CD8-positive, alpha-beta memory T cell (primary cell): ENCODE measurements around the gene SLFN5. TPM values are rescaled to one million over a fixed set of nuclear protein-coding genes. Genes with fewer than 3 reads are reported as not detected.

Source experiments
- CTCF ChIA-PET: fragments of 350-600 bp; sonication (Branson Sonifier 250); formaldehyde crosslinking; loops from one replicate; lab custom pipeline; 2021; ENCODE audit warnings: antibody characterized with exemption; lab: Charles Lee
- POLR2A ChIA-PET: fragments of 350-600 bp; sonication (Branson Sonifier 250); formaldehyde crosslinking; loops from one replicate; lab custom pipeline; 2021; ENCODE audit warnings: antibody characterized with exemption; lab: Charles Lee
- DNase-seq, 5 donors: peaks; one replicate each; pipeline versions ENCODE4 v3.0.0 to v3.0.0-alpha.2; 2020 to 2022; ENCODE audit warnings: mixed read lengths in 1 of 5
- H3K27ac ChIP-seq: one replicate; pipeline ENCODE4 v1.7.0; 2013; ENCODE audit warnings: low read depth, mild to moderate bottlenecking, low read length, moderate library complexity
- H3K27me3 ChIP-seq: 2 replicates; pipeline ENCODE4 v1.7.0; 2013; ENCODE audit warnings: low read length, mild to moderate bottlenecking; ENCODE audit not compliant: insufficient read depth, poor library complexity, severe bottlenecking
- H3K36me3 ChIP-seq: 2 replicates; pipeline ENCODE4 v1.7.0; 2013; ENCODE audit warnings: mild to moderate bottlenecking, low read length, moderate library complexity; ENCODE audit not compliant: insufficient read depth
- H3K4me1 ChIP-seq: 2 replicates; pipeline ENCODE4 v1.7.0; 2013; ENCODE audit warnings: mild to moderate bottlenecking, low read length, moderate library complexity; ENCODE audit not compliant: insufficient read depth
- H3K4me3 ChIP-seq: 2 replicates; pipeline ENCODE4 v1.7.0; 2013; ENCODE audit warnings: mild to moderate bottlenecking, low read length
- H3K9me3 ChIP-seq: 2 replicates; pipeline ENCODE4 v1.7.0; 2013; ENCODE audit warnings: mild to moderate bottlenecking, low read length
- H3K27ac Mint-ChIP-seq, 8 donors: one replicate each; pipeline ENCODE4 v1.8.0; 2020 to 2021; ENCODE audit warnings: mixed read lengths in 8 of 8, mild to moderate bottlenecking in 6 of 8, inconsistent platforms in 3 of 8, moderate library complexity in 3 of 8
- H3K27me3 Mint-ChIP-seq, 2 donors: one replicate each; pipeline ENCODE4 v1.8.0; 2020 to 2021; ENCODE audit warnings: mixed read lengths in 2 of 2, mild to moderate bottlenecking in 1 of 2, moderate library complexity in 1 of 2
- H3K36me3 Mint-ChIP-seq, 3 donors: one replicate each; pipeline ENCODE4 v1.8.0; 2020 to 2021; ENCODE audit warnings: mixed read lengths in 3 of 3, inconsistent platforms in 1 of 3, mild to moderate bottlenecking in 1 of 3
- H3K4me1 Mint-ChIP-seq, 3 donors: one replicate each; pipeline ENCODE4 v1.8.0; 2020 to 2021; ENCODE audit warnings: mixed read lengths in 3 of 3, inconsistent platforms in 1 of 3, mild to moderate bottlenecking in 1 of 3
- H3K4me3 Mint-ChIP-seq, 7 donors: one replicate each; pipeline ENCODE4 v1.8.0; 2020 to 2021; ENCODE audit warnings: mixed read lengths in 7 of 7, mild to moderate bottlenecking in 6 of 7, moderate library complexity in 4 of 7, inconsistent platforms in 2 of 7
- H3K9me3 Mint-ChIP-seq, 5 donors: one replicate each; pipeline ENCODE4 v1.8.0; 2020 to 2022; ENCODE audit warnings: mixed read lengths in 5 of 5, mild to moderate bottlenecking in 3 of 5, moderate library complexity in 2 of 5, inconsistent platforms in 1 of 5
- polyA plus RNA-seq: library from polyadenylated mRNA; unstranded; fragments of 300-500 nt; fragmentation: Illumina TruSeq; gene quantifications from one replicate; pipeline ENCODE4 v1.2.3, GENCODE V29; 2021
- total RNA-seq, 2 experiments: library from RNA; stranded (reverse); gene quantifications; one replicate each; pipeline ENCODE4 v1.2.3, GENCODE V29; 2021

SLFN5 gene
- total and polyA plus RNA-seq, 3 experiments from 2014 or later: 28.6 to 158 (median 30.2) TPM

DNA sequence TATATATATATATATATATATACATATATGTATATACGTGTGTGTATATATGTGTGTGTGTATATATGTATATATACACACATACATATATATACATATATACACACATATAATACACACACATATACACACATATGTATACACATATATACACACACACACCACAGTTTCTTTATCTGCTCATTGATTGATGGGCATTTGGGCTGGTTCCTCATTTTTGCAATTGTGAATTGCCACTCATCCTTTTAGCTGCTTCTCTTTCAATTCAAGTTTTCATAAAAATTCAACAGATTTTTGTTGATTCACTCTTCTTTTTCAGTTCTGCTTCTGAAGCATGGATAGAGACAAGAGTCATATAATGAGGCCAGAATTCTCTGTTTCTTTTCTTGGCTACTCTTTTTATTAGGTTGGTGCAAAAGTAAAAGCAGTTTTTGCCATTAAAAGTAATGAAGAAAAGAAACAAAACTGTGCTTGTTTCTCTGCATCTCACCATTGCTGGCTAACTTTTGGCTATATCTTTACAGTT, 44.5 kb downstream of the SLFN5 start:
- DNase-seq: no peak
- POLR2A ChIA-PET: no interaction called here
- Histone ChIP-seq H3K4me1 (peaks cover 27% of the 10 kb centered on the region), H3K36me3 (no peaks in the 10 kb centered on the region), H3K4me3 (no peak overlapping the region), H3K9me3 (no peaks in the 10 kb centered on the region), H3K27me3 (no peaks in the 10 kb centered on the region), H3K27ac (no peak overlapping the region)
- H3K27ac Mint-ChIP-seq: peak overlapping the region in 1 of 8 donors; percentile 30
- H3K36me3 Mint-ChIP-seq: peaks cover 0 to 9% (median 2%) of the 10 kb centered on the region in 3 donors
- peaks cover 0 to 9% (median 4%) of the 10 kb centered on the region in 5 donors for H3K9me3 Mint-ChIP-seq
- H3K4me3 Mint-ChIP-seq: no peak overlapping the region
- CTCF ChIA-PET: no interaction called here
- no peaks in the 10 kb centered on the region for H3K27me3 Mint-ChIP-seq
- H3K4me1 Mint-ChIP-seq: peaks cover 30 to 48% (median 46%) of the 10 kb centered on the region in 3 donors

DNA sequence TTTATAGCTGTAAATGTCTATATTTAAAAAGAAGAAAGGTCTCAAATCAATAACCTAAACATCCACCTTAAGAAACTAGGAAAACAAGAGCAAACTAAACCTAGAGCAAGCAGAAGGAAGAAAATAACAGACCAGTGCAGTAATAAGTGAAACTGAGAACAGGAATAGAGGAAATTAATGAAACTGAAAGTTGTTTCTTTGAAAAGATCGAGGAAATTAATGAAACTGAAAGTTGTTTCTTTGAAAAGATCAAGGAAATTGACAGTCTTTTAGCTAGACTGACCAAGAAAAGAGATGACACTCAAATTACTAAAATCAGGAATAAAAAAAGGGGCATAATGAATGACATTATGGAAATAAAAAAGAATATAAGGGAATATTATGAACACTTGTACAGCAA, 46.4 kb downstream of the SLFN5 start:
- H3K4me3 ChIP-seq: no peak overlapping the region
- Mint-ChIP-seq H3K27me3 (no peaks in the 10 kb centered on the region), H3K9me3 (peaks cover 0 to 9% (median 4%) of the 10 kb centered on the region in 5 donors), H3K4me3 (peak overlapping the region; percentile 23 to 84 (median 67)), H3K4me1 (peaks cover 30 to 48% (median 46%) of the 10 kb centered on the region in 3 donors), H3K27ac (peak overlapping the region; percentile 35 to 96 (median 87)), H3K36me3 (peaks cover 0 to 9% (median 2%) of the 10 kb centered on the region in 3 donors)
- ChIA-PET POLR2A (no interaction called here), CTCF (no interaction called here)
- H3K36me3 ChIP-seq: no peaks in the 10 kb centered on the region
- peaks cover 27% of the 10 kb centered on the region for H3K4me1 ChIP-seq
- DNase-seq: peak in 2 of 5 donors; percentile 21 to 24
- H3K9me3 ChIP-seq: no peaks in the 10 kb centered on the region
- no peak overlapping the region for H3K27ac ChIP-seq
- H3K27me3 ChIP-seq: no peaks in the 10 kb centered on the region

DNA sequence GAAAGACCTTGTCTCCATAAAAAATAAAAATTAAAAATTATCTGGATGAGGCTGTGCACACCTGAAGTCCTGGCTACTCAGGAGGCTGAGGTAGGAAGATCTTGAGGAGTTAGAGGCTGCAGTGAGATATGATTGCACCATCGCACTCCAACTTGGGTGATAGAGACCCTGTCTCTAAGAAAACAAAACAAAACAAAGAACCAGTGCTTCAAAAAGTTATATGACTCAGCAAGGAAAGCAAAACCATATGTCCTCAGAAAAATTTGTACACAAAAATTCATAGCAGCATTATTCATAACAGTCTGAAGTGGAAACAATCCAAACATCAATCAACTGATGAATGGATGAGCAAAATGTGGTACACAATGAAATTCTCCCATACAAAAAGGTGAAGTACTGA, 48.9 kb downstream of the SLFN5 start:
- Mint-ChIP-seq H3K4me1 (peaks cover 22 to 30% (median 30%) of the 10 kb centered on the region in 3 donors), H3K4me3 (no peak overlapping the region), H3K27ac (no peak overlapping the region), H3K9me3 (peaks cover 0 to 14% (median 6%) of the 10 kb centered on the region in 5 donors), H3K27me3 (no peaks in the 10 kb centered on the region), H3K36me3 (peaks cover 0 to 14% (median 0%) of the 10 kb centered on the region in 3 donors)
- CTCF ChIA-PET: no interaction called here
- Histone ChIP-seq H3K9me3 (no peaks in the 10 kb centered on the region), H3K27ac (no peak overlapping the region), H3K36me3 (no peaks in the 10 kb centered on the region), H3K4me1 (peaks cover 11% of the 10 kb centered on the region), H3K4me3 (no peak overlapping the region), H3K27me3 (no peaks in the 10 kb centered on the region)
- DNase-seq: no peak
- POLR2A ChIA-PET: no interaction called here

DNA sequence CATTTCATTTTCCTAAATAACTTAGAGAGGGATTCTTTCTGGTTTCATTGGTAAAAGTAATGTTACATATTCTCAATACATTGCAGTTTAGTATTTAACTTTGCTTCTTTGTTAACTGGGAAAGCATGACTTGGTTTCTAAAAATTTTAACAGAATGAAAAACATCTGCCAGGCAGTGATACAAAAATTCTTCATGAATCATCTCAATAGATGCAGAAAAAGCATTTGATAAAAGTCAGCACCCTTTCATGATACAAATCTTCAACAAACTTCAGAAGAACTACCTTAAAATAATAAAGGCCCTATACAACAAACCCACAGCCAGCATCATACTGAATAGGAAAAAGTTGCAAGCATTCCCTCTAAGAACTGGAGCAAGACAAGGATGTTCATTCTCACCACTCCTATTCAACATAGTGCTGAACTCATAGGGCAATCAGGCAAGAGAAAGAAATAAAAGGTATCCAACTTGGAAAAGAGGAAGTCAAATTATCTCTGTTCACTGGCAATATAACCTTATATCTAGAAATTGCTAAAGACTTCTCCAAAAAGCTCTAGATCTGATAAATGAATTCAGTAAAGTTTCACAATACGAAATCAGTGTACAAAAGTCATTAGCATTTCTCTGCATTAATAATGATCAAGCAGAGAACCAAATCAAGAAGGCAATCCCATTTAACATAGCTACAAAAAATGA, 50.4 kb downstream of the SLFN5 start:
- no peaks in the 10 kb centered on the region for H3K27me3 ChIP-seq
- H3K27ac Mint-ChIP-seq: no peak overlapping the region
- ChIA-PET CTCF (no interaction called here), POLR2A (no interaction called here)
- no peaks in the 10 kb centered on the region for H3K36me3 ChIP-seq
- peaks cover 10% of the 10 kb centered on the region for H3K4me1 ChIP-seq
- H3K27me3 Mint-ChIP-seq: no peaks in the 10 kb centered on the region
- no peaks in the 10 kb centered on the region for H3K9me3 ChIP-seq
- H3K4me3 ChIP-seq: no peak overlapping the region
- no peak overlapping the region for H3K4me3 Mint-ChIP-seq
- peaks cover 0 to 14% (median 6%) of the 10 kb centered on the region in 5 donors for H3K9me3 Mint-ChIP-seq
- H3K27ac ChIP-seq: no peak overlapping the region
- peaks cover 0 to 14% (median 0%) of the 10 kb centered on the region in 3 donors for H3K36me3 Mint-ChIP-seq
- H3K4me1 Mint-ChIP-seq: peaks cover 16 to 20% (median 19%) of the 10 kb centered on the region in 3 donors
- no peak for DNase-seq

DNA sequence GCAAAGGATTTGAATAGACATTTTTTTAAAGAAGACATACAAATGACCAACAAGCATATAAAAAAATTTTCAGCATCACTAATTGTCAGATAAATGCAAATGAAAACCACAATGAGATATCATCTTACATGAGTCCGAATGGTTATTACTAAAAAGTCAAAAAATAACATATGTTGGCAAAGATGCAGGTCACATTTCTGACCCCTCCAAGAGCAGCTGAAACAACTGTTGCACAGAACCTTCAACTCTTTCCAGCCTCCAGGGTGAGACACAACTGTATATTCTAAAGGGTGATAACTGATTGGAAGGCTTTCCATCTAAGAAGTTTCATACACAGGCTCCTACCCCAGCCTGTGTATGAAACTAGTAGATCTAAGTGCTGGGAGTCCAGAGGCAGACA, 51.9 kb downstream of the SLFN5 start:
- H3K27me3 ChIP-seq: no peaks in the 10 kb centered on the region
- H3K36me3 ChIP-seq: no peaks in the 10 kb centered on the region
- ChIA-PET POLR2A (no interaction called here), CTCF (no interaction called here)
- H3K9me3 ChIP-seq: no peaks in the 10 kb centered on the region
- H3K36me3 Mint-ChIP-seq: peaks cover 0 to 5% (median 0%) of the 10 kb centered on the region in 3 donors
- no peak overlapping the region for H3K4me3 ChIP-seq
- peaks cover 5% of the 10 kb centered on the region for H3K4me1 ChIP-seq
- no peak overlapping the region for H3K4me3 Mint-ChIP-seq
- DNase-seq: no peak
- H3K4me1 Mint-ChIP-seq: peaks cover 5 to 10% (median 9%) of the 10 kb centered on the region in 3 donors
- H3K9me3 Mint-ChIP-seq: peaks cover 0 to 6% (median 0%) of the 10 kb centered on the region in 5 donors
- H3K27me3 Mint-ChIP-seq: peaks cover 0 to 4% of the 10 kb centered on the region in 2 donors
- H3K27ac Mint-ChIP-seq: peak overlapping the region in 1 of 8 donors; percentile 0
- H3K27ac ChIP-seq: no peak overlapping the region

DNA sequence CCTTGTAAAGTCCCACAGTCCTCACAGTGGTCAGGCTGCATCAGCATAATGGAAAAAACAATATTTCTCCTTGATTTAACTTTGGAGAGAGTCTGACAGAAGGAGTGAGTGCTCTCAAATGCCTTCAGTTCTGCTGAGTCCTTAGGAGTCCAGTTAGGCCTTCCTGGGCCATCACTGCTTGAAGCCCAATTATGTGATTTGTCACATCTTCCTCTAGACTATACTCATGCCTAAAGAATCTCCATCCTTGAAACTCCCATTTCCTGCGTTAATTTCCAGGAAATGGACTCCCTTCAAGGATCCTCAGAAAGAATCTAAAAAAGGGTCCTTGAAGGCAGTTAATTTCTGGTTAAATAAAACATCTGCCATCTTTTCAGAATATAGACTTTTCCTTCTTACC, 52.8 kb downstream of the SLFN5 start:
- no peaks in the 10 kb centered on the region for H3K27me3 ChIP-seq
- H3K4me1 ChIP-seq: no peaks in the 10 kb centered on the region
- Mint-ChIP-seq H3K4me3 (no peak overlapping the region), H3K4me1 (peaks cover 0 to 5% (median 4%) of the 10 kb centered on the region in 3 donors), H3K36me3 (peaks cover 0 to 8% (median 0%) of the 10 kb centered on the region in 3 donors), H3K27ac (no peak overlapping the region), H3K9me3 (peaks cover 0 to 6% (median 2%) of the 10 kb centered on the region in 5 donors), H3K27me3 (peaks cover 0 to 4% of the 10 kb centered on the region in 2 donors)
- no peaks in the 10 kb centered on the region for H3K36me3 ChIP-seq
- DNase-seq: no peak
- no peaks in the 10 kb centered on the region for H3K9me3 ChIP-seq
- no peak overlapping the region for H3K27ac ChIP-seq
- ChIA-PET POLR2A (no interaction called here), CTCF (no interaction called here)
- H3K4me3 ChIP-seq: no peak overlapping the region

DNA sequence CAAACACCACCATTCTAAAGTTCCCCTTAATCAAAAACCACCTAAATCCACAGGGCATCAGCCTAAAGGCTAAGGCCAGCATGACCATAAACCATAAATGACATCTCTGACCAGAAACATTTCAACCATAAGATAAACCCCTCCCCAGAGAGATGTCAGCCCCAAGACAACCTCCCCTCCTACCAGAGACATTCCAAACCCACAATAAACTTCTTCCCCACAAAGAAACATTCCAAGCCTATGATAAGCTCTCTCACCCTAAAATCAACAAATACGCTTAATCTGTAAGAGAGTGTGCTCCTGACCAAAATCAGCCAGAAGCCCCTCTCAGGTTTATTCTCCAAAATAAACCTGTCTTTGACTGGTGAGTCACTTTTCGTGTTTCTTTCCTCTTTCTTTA, 54.8 kb downstream of the SLFN5 start:
- Histone ChIP-seq H3K9me3 (no peaks in the 10 kb centered on the region), H3K36me3 (no peaks in the 10 kb centered on the region), H3K27ac (no peak overlapping the region), H3K4me1 (no peaks in the 10 kb centered on the region), H3K27me3 (no peaks in the 10 kb centered on the region), H3K4me3 (no peak overlapping the region)
- DNase-seq: no peak
- ChIA-PET CTCF (no interaction called here), POLR2A (no interaction called here)
- Mint-ChIP-seq H3K27me3 (peaks cover 0 to 4% of the 10 kb centered on the region in 2 donors), H3K4me3 (no peak overlapping the region), H3K27ac (no peak overlapping the region), H3K9me3 (peaks cover 4 to 13% (median 11%) of the 10 kb centered on the region in 5 donors), H3K4me1 (peaks cover 0 to 5% (median 4%) of the 10 kb centered on the region in 3 donors), H3K36me3 (peaks cover 3 to 19% (median 3%) of the 10 kb centered on the region in 3 donors)

DNA sequence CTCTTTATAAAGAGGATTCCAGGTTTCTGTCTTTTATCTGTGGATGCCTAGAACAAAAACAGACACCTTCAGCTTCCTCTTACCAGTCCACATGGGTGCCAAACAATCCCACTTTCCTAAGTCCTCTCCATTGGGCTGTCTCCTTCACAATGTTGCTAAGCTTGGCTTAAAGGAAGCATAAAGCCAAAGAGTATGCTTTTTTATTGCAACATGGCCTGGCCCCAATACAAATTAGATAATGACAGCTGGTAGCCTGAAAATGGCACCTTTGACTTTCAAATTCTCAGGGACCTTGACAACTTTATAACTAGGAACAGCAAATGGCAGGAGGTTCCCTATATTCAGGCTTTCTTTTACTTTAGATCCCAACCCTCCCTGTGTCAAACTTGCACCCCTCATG, 55.8 kb downstream of the SLFN5 start:
- POLR2A ChIA-PET: no interaction called here

More for the DNA sequence above, 55.8 kb downstream of the SLFN5 start:
- no peak overlapping the region for H3K27ac ChIP-seq
- H3K4me3 ChIP-seq: no peak overlapping the region
- Mint-ChIP-seq H3K4me3 (no peak overlapping the region), H3K27ac (no peak overlapping the region), H3K9me3 (peaks cover 9 to 22% (median 19%) of the 10 kb centered on the region in 5 donors), H3K27me3 (peaks cover 0 to 4% of the 10 kb centered on the region in 2 donors), H3K36me3 (peaks cover 6 to 29% (median 6%) of the 10 kb centered on the region in 3 donors), H3K4me1 (peaks cover 0 to 5% (median 4%) of the 10 kb centered on the region in 3 donors)
- DNase-seq: no peak
- no peaks in the 10 kb centered on the region for H3K9me3 ChIP-seq
- no peaks in the 10 kb centered on the region for H3K4me1 ChIP-seq
- H3K36me3 ChIP-seq: no peaks in the 10 kb centered on the region
- CTCF ChIA-PET: interaction anchor here (1.8 kb wide), 1 partner anchor 14 kb away, joined by 5 read pairs; no protein-coding TSS in a partner anchor
- H3K27me3 ChIP-seq: no peaks in the 10 kb centered on the region
